ENCODE measurements around the gene PRUNE2.

DNA sequence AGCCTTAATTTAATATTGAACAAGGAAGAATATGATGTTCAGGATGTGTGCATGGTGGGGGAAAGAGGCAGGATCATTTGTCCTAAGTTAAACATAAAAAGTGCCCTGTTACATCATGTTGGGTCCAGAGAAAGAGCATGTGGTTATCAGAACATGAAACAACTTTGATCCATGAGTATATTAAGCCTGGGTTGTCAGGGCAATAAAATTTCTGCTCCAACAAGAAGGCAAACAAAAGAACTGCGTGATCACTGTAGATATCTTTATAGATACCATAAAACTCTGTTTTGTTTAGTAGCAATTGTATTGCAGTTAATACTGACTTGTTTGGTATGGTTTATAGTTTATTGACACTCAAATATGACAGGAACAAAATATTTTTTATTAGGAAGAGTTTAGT is 106.4 kb downstream of the PRUNE2 start:
- TF ChIP-seq, protein P1, sequence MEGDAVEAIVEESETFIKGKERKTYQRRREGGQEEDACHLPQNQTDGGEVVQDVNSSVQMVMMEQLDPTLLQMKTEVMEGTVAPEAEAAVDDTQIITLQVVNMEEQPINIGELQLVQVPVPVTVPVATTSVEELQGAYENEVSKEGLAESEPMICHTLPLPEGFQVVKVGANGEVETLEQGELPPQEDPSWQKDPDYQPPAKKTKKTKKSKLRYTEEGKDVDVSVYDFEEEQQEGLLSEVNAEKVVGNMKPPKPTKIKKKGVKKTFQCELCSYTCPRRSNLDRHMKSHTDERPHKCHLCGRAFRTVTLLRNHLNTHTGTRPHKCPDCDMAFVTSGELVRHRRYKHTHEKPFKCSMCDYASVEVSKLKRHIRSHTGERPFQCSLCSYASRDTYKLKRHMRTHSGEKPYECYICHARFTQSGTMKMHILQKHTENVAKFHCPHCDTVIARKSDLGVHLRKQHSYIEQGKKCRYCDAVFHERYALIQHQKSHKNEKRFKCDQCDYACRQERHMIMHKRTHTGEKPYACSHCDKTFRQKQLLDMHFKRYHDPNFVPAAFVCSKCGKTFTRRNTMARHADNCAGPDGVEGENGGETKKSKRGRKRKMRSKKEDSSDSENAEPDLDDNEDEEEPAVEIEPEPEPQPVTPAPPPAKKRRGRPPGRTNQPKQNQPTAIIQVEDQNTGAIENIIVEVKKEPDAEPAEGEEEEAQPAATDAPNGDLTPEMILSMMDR (IDR thresholded peaks at IDR 0.05): no peak
- TF ChIP-seq POLR2A (IDR thresholded peaks at IDR 0.05): no peak
- no peak for TF ChIP-seq POLR2AphosphoS5 (IDR thresholded peaks at IDR 0.05)

All from breast epithelium (tissue), 3 donors.